ENCODE data around the gene KCND1.

GRCh38 chrX:48914593-48915493 is 56.8 kb downstream of the KCND1 start:
- TF ChIP-seq GATAD2B (conservative IDR thresholded peaks at IDR 0.05; ENCODE audit: low read depth): no peak
- TF ChIP-seq PRDM15 (CRISPR knock-in tag; IDR thresholded peaks at IDR 0.05): no peak
- TF ChIP-seq, protein P1, sequence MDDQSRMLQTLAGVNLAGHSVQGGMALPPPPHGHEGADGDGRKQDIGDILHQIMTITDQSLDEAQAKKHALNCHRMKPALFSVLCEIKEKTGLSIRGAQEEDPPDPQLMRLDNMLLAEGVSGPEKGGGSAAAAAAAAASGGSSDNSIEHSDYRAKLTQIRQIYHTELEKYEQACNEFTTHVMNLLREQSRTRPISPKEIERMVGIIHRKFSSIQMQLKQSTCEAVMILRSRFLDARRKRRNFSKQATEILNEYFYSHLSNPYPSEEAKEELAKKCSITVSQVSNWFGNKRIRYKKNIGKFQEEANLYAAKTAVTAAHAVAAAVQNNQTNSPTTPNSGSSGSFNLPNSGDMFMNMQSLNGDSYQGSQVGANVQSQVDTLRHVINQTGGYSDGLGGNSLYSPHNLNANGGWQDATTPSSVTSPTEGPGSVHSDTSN (IDR thresholded peaks at IDR 0.05; ENCODE audit: insufficient replicate concordance, low read depth, low read length): no peak
- no peak for TF ChIP-seq KDM1A (IDR thresholded peaks at IDR 0.05; ENCODE audit: borderline replicate concordance)
- TF ChIP-seq STAT3 (IDR thresholded peaks at IDR 0.05; ENCODE audit: low read depth, low read length): no peak
- no peak for TF ChIP-seq ZNF274 (IDR thresholded peaks at IDR 0.05; ENCODE audit: insufficient read depth, insufficient read length)
- TF ChIP-seq CTCF (IDR thresholded peaks at IDR 0.05 in 2 of 3, conservative IDR thresholded peaks at IDR 0.05 in 1 of 3; ENCODE audit: control insufficient read depth in 2 of 3, extremely low read depth in 1 of 3, insufficient read depth in 1 of 3, low read depth in 3 of 3, low read length in 3 of 3): no peak
- no peak for TF ChIP-seq FOXK2 (IDR thresholded peaks at IDR 0.05)
- no peak for TF ChIP-seq RBBP5 (conservative IDR thresholded peaks at IDR 0.05)

All from GM12878 (cell line).